Loucy (cell line): ENCODE measurements around the gene GEMIN7.

ENCODE experiments used
- EZH2phosphoT487 ChIP-seq: fragments of 200-600 bp; IDR thresholded peaks from 2 replicates; pipeline ENCODE4 v1.6.1; 2018; ENCODE audit warnings: antibody characterized with exemption, mild to moderate bottlenecking, moderate library complexity, borderline replicate concordance
- TF ChIP-seq, protein P1 (sequence below): fragments of 200-600 bp; sonication (generic); conservative IDR thresholded peaks from 2 replicates; pipeline ENCODE4 v1.5.1; 2014; ENCODE audit warnings: mild to moderate bottlenecking, antibody characterized with exemption, low read length

- TF ChIP-seq, protein P1, sequence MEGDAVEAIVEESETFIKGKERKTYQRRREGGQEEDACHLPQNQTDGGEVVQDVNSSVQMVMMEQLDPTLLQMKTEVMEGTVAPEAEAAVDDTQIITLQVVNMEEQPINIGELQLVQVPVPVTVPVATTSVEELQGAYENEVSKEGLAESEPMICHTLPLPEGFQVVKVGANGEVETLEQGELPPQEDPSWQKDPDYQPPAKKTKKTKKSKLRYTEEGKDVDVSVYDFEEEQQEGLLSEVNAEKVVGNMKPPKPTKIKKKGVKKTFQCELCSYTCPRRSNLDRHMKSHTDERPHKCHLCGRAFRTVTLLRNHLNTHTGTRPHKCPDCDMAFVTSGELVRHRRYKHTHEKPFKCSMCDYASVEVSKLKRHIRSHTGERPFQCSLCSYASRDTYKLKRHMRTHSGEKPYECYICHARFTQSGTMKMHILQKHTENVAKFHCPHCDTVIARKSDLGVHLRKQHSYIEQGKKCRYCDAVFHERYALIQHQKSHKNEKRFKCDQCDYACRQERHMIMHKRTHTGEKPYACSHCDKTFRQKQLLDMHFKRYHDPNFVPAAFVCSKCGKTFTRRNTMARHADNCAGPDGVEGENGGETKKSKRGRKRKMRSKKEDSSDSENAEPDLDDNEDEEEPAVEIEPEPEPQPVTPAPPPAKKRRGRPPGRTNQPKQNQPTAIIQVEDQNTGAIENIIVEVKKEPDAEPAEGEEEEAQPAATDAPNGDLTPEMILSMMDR: no peak
- no peak for TF ChIP-seq EZH2phosphoT487
These were observed 43.8 kb downstream of the GEMIN7 start for GRCh38 chr19:45122832-45123231.
